Common myeloid progenitor, CD34-positive (primary cell): ENCODE measurements around the gene RAD51B.

Source experiments
- CTCF ChIA-PET: fragments of 350-600 bp; sonication (Branson Sonifier 250); formaldehyde crosslinking; loops from one replicate; lab custom pipeline; 2021; ENCODE audit warnings: antibody characterized with exemption; lab: Charles Lee
- POLR2A ChIA-PET: fragments of 350-600 bp; sonication (Branson Sonifier 250); formaldehyde crosslinking; loops from one replicate; lab custom pipeline; 2021; ENCODE audit warnings: antibody characterized with exemption; lab: Charles Lee
- DNase-seq, 3 donors: peaks; one replicate each; pipeline versions ENCODE4 v3.0.0 to v3.0.0-alpha.2; 2013
- H3K27ac ChIP-seq, 2 experiments: 1 replicate in 1 of 2; 2 replicates in 1 of 2; pipeline ENCODE4 v1.7.0; 2013; ENCODE audit warnings: inconsistent platforms in 2 of 2, low read length in 2 of 2, mild to moderate bottlenecking in 2 of 2, low read depth in 1 of 2, moderate library complexity in 1 of 2; ENCODE audit not compliant: severe bottlenecking in 2 of 2, insufficient read depth in 1 of 2, poor library complexity in 1 of 2
- H3K27me3 ChIP-seq, 5 experiments: replicated peaks in 2 of 5; 1 replicate in 3 of 5; 2 replicates in 2 of 5; pipeline versions ENCODE4 v1.6.1 to v1.7.0; 2013; ENCODE audit warnings: low read length in 4 of 5, mild to moderate bottlenecking in 2 of 5, moderate library complexity in 2 of 5, inconsistent platforms in 1 of 5; ENCODE audit not compliant: insufficient read depth in 5 of 5, control insufficient read depth in 4 of 5
- H3K36me3 ChIP-seq, 4 experiments: 1 replicate in 2 of 4; 2 replicates in 2 of 4; pipeline versions ENCODE4 v1.6.1 to v1.7.0; 2013; ENCODE audit warnings: low read length in 3 of 4, control low read depth in 1 of 4, mild to moderate bottlenecking in 1 of 4; ENCODE audit not compliant: control insufficient read depth in 4 of 4, insufficient read depth in 4 of 4
- H3K4me1 ChIP-seq, 4 experiments: 1 replicate in 3 of 4; 2 replicates in 1 of 4; pipeline versions ENCODE4 v1.6.1 to v1.7.1; 2013; ENCODE audit warnings: low read length in 3 of 4, mild to moderate bottlenecking in 3 of 4, control low read depth in 1 of 4, inconsistent platforms in 1 of 4, moderate library complexity in 1 of 4; ENCODE audit not compliant: control insufficient read depth in 4 of 4, insufficient read depth in 4 of 4; ENCODE audit errors: control extremely low read depth in 1 of 4
- H3K4me3 ChIP-seq, 7 experiments: 1 replicate in 4 of 7; 2 replicates in 3 of 7; pipeline versions ENCODE4 v1.5.1 to v1.7.0; 2013; ENCODE audit warnings: mild to moderate bottlenecking in 7 of 7, low read length in 6 of 7, moderate library complexity in 6 of 7, inconsistent platforms in 2 of 7, low read depth in 2 of 7, control low read depth in 1 of 7; ENCODE audit not compliant: insufficient read depth in 4 of 7, control insufficient read depth in 1 of 7; ENCODE audit errors: extremely low read depth in 1 of 7
- H3K9me3 ChIP-seq, 5 experiments: 1 replicate in 4 of 5; 2 replicates in 1 of 5; pipeline versions ENCODE4 v1.6.1 to v1.7.1; 2013; ENCODE audit warnings: low read length in 4 of 5, mild to moderate bottlenecking in 2 of 5, inconsistent platforms in 1 of 5, low read depth in 1 of 5, moderate library complexity in 1 of 5; ENCODE audit not compliant: control insufficient read depth in 4 of 5, insufficient read depth in 2 of 5; ENCODE audit errors: control extremely low read depth in 1 of 5
- WGBS: methylation state at CpG from one replicate; pipeline ENCODE4 v1.1.5; 2013; ENCODE audit not compliant: insufficient coverage; 5-methylcytosine and 5-hydroxymethylcytosine counted together

The RAD51B gene

GRCh38 chr14:68248481-68249255 is 429.1 kb downstream of the RAD51B start:
- Histone ChIP-seq H3K27me3 (no peaks in the 10 kb centered on the region), H3K36me3 (no peaks in the 10 kb centered on the region), H3K9me3 (no peaks in the 10 kb centered on the region), H3K4me3 (no peak overlapping the region), H3K27ac (no peak overlapping the region), H3K4me1 (peaks cover 23 to 71% (median 33%) of the 10 kb centered on the region in 4 experiments)
- WGBS: 86% methylated on average over 5 of the region's 7 CpGs
- CTCF ChIA-PET: interaction anchor here (0.7 to 8.2 kb wide), 26 partner anchors 8 to 567 kb away, joined by 3 to 88 read pairs (median 4); no protein-coding TSS in a partner anchor
- DNase-seq: peak; percentile 72 to 85 (median 85)
- POLR2A ChIA-PET: interaction anchor here (0.6 to 1.0 kb wide), 3 partner anchors 11 to 566 kb away, joined by 3 to 4 read pairs (median 3); no protein-coding TSS in a partner anchor

GRCh38 chr14:68249661-68250451 is 430.3 kb downstream of the RAD51B start:
- ChIA-PET POLR2A (interaction anchor here (0.7 kb wide), 1 partner anchor 565 kb away, joined by 4 read pairs; no protein-coding TSS in a partner anchor), CTCF (interaction anchor here (0.7 to 8.2 kb wide), 28 partner anchors 9 to 594 kb away, joined by 3 to 88 read pairs (median 4); no protein-coding TSS in a partner anchor)
- 100% methylated on average over 1 of the region's 3 CpGs for WGBS
- DNase-seq: no peak
- Histone ChIP-seq H3K4me3 (no peak overlapping the region), H3K27ac (no peak overlapping the region), H3K9me3 (no peaks in the 10 kb centered on the region), H3K27me3 (no peaks in the 10 kb centered on the region), H3K36me3 (no peaks in the 10 kb centered on the region), H3K4me1 (peaks cover 23 to 62% (median 32%) of the 10 kb centered on the region in 4 experiments)

- Histone ChIP-seq H3K4me3 (no peak overlapping the region), H3K27ac (no peak overlapping the region), H3K9me3 (no peaks in the 10 kb centered on the region), H3K27me3 (no peaks in the 10 kb centered on the region), H3K36me3 (no peaks in the 10 kb centered on the region), H3K4me1 (peaks cover 16 to 49% (median 26%) of the 10 kb centered on the region in 4 experiments)
- ChIA-PET POLR2A (interaction anchor here (0.6 kb wide), 2 partner anchors 16 to 40 kb away, joined by 3 to 5 read pairs; no protein-coding TSS in a partner anchor), CTCF (interaction anchor here (0.8 to 8.2 kb wide), 18 partner anchors 9 to 593 kb away, joined by 3 to 88 read pairs (median 4); no protein-coding TSS in a partner anchor)
- WGBS: 100% methylated on average over 2 of the region's 4 CpGs
- DNase-seq: no peak
Measured at GRCh38 chr14:68250927-68251768, 431.6 kb downstream of the RAD51B start.

GRCh38 chr14:68251769-68252100 is 432.2 kb downstream of the RAD51B start:
- Histone ChIP-seq H3K27ac (no peak overlapping the region), H3K27me3 (no peaks in the 10 kb centered on the region), H3K4me3 (no peak overlapping the region), H3K36me3 (no peaks in the 10 kb centered on the region), H3K4me1 (peaks cover 13 to 43% (median 24%) of the 10 kb centered on the region in 4 experiments), H3K9me3 (no peaks in the 10 kb centered on the region)
- POLR2A ChIA-PET: interaction anchor here (0.6 kb wide), 1 partner anchor 41 kb away, joined by 3 read pairs; no protein-coding TSS in a partner anchor
- WGBS: 20% methylated on average over 1 of the region's 1 CpG
- DNase-seq: no peak
- CTCF ChIA-PET: interaction anchor here (0.8 to 8.2 kb wide), 7 partner anchors 8 to 574 kb away, joined by 3 to 88 read pairs (median 3); no protein-coding TSS in a partner anchor

GRCh38 chr14:68253160-68253780 is 433.7 kb downstream of the RAD51B start:
- ChIA-PET CTCF (interaction anchor here (0.6 to 1.8 kb wide), 6 partner anchors 29 to 567 kb away, joined by 3 to 8 read pairs (median 4); no protein-coding TSS in a partner anchor), POLR2A (interaction anchor here (0.6 kb wide), 1 partner anchor 235 kb away, joined by 3 read pairs; no protein-coding TSS in a partner anchor)
- Histone ChIP-seq H3K27ac (no peak overlapping the region), H3K36me3 (no peaks in the 10 kb centered on the region), H3K9me3 (no peaks in the 10 kb centered on the region), H3K27me3 (no peaks in the 10 kb centered on the region), H3K4me3 (no peak overlapping the region), H3K4me1 (peaks cover under 1 to 28% (median 13%) of the 10 kb centered on the region in 4 experiments)
- no peak for DNase-seq
- WGBS: no CpG with 5 or more reads among the region's 3 CpGs
